ENCODE measurements around the gene DCTPP1. TPM values are rescaled to one million over a fixed set of nuclear protein-coding genes. Genes with fewer than 3 reads are reported as not detected.

Gene DCTPP1
- total RNA-seq, 1 donor from 2014 or later: 38.4 TPM

DNA sequence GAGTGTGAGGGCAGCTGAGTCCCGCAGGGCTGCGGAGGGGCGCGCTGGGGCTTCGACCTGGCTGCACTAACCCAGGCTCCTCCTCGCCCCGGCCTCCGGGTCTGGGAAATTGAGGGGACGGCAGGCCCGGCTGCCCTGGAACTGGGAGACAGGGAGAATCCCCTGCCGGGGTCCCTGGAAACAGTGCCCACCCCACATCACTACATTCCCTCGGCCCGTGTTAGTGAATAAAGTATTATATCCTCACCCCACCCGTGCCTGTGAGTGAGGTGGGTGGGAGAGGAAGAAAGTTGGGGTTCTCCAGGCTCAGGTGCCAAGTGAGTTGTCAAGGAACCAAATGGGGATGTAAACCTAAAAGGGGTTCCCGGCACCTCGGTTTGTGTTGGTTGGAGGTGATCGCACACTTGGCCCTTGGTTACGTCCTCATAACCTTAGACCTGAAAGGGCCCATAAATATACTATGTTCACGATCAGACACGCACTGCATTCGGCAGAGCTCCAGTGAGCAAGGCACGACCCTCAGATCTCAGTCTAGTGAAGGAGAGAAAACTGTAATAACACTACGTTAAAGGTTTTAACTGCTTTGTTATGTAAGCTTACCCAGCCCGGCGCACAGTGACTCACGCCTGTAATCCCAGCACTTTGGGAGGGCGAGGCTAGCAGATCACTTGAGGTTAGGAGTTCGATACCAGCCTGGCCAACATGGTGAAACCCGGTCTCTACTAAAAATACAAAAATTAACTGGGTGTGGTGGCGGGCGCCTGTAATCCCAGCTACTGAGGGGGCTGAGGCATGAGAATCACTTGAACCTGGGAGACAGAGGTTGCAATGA, 11.3 kb downstream of the DCTPP1 start:
- intact Hi-C loops (cut with DNase I): loop anchor here (10.0 kb wide), 1 partner anchor 324 kb away; the partner anchor contains the start of genes TBX6 and YPEL3
- DNase-seq: no peak
- no peak for ATAC-seq (ENCODE audit: poor library complexity)

DNA sequence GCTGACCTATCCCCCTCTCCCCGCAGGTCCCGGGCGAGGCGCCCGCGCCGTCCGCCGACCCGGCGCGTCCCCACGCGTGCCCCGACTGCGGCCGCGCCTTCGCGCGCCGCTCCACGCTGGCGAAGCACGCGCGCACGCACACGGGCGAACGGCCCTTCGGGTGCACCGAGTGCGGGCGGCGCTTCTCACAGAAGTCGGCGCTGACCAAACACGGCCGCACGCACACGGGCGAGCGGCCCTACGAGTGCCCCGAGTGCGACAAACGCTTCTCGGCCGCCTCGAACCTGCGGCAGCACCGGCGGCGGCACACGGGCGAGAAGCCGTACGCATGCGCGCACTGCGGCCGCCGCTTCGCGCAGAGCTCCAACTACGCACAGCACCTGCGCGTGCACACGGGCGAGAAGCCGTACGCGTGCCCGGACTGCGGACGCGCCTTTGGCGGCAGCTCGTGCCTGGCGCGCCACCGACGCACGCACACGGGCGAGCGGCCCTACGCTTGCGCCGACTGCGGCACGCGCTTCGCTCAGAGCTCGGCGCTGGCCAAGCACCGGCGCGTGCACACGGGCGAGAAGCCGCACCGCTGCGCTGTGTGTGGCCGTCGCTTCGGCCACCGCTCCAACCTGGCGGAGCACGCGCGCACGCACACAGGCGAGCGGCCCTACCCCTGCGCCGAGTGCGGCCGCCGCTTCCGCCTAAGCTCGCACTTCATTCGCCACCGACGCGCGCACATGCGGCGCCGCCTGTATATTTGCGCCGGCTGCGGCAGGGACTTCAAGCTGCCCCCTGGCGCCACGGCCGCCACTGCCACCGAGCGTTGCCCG, 12.1 kb downstream of the DCTPP1 start:
- intact Hi-C loops (cut with DNase I): loop anchor here (10.0 kb wide), 1 partner anchor 323 kb away; the partner anchor contains the start of genes TBX6 and YPEL3
- DNase-seq (peak; percentile 92), ATAC-seq (ENCODE audit: poor library complexity) (peak; percentile 97)

DNA sequence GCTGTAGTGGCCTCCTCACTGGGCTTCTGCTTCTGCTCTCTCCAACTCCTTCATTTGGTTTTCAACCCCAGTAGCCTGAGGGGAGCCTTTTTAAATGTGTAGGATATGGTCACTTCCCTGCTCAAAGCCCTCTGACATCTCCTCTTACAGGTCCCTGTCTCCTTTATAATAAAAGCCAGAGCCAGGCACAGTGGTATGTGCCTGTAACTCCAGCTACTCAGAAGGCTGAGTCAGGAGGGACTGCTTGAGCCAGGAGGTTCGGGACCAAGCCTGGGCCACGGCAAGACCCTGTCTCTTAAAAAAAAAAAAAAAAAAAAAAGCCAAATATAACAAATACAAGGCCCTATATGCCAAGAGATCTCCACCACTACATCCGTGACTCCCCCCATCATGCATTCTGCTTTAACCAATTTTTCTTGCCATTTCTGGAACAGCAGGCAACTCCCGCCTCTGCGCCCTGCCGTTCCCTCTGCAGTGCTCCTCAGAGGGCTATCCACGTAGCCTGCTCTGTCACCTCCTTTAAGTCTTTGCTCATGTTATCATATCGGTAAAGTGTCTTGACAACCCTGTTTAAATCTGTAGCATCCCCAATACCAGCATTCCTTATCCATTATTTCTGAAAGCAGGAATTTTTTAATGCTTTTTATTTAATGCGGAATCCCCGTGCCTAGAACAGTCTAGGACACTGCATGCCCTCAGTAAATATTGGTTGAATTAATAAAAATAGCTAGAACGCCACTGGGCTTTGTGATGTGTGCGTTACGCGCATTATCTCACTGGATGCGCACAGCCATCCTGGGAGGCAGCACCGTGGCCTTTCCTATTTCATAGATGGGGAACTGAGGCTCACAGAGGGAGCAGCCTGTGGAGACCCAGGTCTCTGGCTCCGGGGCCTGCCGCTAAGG, 13.0 kb downstream of the DCTPP1 start:
- intact Hi-C loops (cut with DNase I): loop anchor here (10.0 kb wide), 1 partner anchor 322 kb away; the partner anchor contains the start of genes TBX6 and YPEL3
- DNase-seq (no peak), ATAC-seq (ENCODE audit: poor library complexity) (no peak)

DNA sequence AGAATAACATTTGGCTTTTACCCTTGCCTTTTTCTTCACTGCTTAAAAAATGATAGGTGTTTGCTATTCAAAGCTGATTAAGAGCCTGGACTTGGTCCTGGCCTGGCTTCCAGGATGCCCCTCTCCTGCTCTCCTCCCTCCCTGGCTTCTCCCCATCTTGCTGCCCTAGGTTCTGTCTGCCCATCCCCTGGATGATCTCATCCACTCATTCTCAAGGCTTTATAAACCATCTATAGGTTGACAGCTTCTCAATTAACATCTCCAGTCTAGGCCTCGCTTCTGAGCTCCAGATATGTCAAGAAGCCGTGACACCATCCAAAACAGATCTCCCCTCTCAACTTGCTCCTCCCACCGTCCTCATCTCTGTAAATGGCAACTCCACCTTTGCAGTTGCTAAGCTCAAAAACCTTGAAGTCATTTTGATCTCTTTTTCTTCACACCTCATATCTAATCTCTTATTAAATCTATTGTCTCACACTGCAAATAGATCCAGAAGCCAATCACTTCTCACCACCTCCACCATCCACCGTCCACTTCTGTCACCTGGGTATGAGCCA, 13.7 kb downstream of the DCTPP1 start:
- DNase-seq (no peak), ATAC-seq (ENCODE audit: poor library complexity) (no peak)
- intact Hi-C loops (cut with DNase I): loop anchor here (10.0 kb wide), 1 partner anchor 321 kb away; the partner anchor contains the start of genes TBX6 and YPEL3

DNA sequence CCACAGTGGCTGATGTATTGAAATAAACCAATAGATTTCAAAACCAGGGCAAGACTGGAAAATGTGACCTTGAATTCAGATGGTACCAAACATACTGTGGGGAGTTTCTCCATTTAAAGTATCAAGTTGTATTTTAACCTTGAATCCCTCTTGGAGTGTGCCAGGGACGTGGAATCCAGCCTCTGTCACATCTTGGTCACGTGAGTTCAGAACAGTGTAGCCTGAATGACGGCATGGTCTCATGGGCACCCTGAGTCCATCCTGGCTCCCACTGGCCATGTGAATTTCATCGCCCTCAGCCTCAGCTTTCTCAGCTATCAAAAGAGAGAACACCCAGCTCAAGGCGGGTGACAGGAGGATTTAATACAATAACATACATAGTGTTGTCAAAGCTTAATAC, 15.7 kb downstream of the DCTPP1 start:
- ATAC-seq (ENCODE audit: poor library complexity): no peak
- intact Hi-C loops (cut with DNase I): loop anchor here (10.0 kb wide), 1 partner anchor 319 kb away; the partner anchor contains the start of genes TBX6 and YPEL3
- DNase-seq: no peak

DNA sequence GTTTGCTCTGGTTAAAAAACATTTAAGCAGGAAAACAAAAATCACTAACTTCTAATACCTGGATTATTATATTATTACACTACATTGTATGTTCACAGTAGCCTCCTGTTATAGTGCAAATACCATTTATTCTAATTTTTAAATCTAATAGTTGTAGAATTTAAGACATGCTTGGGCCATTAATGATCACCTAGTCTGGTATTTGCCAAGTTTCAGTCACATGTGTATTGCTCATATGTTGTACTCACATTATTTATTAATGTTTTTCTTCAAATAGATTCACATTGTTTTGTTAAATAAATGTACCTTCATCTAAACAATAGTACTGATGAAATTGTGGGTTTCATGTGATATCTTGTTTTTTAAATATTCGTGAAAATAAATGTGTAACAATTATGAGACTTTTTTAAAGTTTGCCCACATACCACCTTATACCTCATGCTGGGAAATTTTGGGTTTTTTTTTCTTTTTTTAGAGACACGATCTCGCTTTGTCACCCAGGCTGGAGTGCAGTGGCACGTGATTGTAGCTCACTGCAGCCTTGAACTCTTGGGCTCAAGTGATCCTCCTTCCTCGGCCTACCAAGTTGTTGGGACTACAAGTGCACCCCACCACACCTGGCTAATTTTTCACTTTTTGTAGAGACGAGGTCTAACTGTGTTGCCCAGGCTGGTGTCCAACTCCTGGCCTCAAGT, 16.6 kb downstream of the DCTPP1 start:
- DNase-seq (no peak), ATAC-seq (ENCODE audit: poor library complexity) (no peak)
- intact Hi-C loops (cut with DNase I): loop anchor here (10.0 kb wide), 1 partner anchor 318 kb away; the partner anchor contains the start of genes TBX6 and YPEL3

DNA sequence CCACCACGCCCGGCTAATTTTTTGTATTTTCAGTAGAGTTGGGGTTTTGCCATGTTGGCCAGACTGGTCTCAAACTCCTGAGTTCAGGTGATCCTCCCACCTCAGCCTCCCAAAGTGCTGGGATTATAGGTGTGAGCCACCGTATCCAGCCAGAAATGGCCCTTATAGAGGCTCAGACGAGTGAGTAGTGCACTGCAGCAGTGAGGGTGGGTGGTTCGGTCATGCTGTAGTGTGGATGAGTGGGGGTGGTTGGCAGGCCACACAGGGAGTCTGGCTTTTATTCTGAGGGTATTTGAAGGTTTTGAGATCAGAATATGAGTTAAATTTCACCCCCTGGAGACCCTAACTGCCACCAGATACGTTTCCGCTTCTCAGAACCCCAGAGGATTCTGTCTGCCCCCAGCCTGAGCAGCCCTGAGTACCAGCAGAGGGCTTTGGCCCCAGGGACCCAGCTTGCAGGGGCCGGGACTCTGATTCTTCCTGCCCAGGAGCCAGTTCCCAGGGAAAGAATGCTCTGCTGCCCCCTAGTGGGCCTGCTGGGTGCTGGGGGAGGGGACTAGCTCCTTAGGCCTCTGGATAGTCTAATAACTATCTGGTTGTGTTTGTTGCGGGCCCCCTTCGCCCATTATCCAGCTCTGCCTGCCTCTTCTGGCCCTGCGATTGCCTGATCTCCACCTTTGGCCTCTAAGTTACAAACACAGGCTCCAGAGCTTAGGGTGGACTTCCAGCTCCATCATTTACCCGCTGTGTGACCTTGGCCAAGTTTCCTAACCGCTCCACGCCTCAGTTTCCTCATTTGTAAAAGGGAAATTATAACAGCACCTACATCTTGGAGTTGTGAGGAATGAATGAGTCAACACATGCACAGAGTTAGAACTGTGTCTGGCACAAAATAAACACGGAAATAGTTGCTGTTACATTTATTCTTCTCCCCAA, 20.4 kb downstream of the DCTPP1 start:
- intact Hi-C loops (cut with DNase I): loop anchor here (10.0 kb wide), 2 partner anchors 55 to 315 kb away; partner anchors contain the start of genes CD2BP2, TBX6 and YPEL3

DNA sequence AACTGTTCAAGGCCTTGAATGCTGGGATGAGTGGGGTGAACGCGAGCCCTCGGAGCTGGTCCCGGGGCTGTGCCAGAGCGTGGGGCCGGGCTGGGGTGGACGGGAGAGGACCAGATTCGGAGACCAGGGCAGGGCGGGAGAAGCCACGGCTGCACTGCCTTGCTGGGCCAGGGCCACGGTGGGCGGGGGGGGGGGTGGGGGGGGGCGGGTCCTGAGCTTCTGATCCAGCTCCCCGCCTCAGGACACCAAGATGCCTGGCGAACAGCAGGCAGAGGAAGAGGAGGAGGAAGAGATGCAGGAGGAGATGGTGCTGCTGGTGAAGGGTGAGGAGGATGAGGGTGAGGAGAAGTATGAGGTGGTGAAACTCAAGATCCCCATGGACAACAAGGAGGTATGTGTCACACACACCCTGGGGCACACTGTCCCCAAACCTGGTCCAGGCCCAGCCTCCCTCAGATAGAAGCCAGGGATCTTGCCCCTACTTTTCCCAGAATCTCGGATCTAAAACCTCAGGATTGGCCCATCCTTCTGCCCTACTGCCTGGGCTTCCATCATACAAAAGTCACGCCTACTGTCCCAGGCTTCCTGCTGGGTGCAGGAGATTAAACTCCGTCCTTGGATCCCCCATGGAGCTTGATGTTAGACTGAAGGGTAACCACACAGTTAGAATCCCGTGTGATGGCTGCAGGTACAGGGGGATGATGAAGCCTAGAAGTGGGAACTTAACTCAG, 21.9 kb downstream of the DCTPP1 start:
- intact Hi-C loops (cut with DNase I): loop anchor here (10.0 kb wide), 1 partner anchor 53 kb away; the partner anchor contains the start of gene CD2BP2
- no peak for DNase-seq
- peak; percentile 26 for ATAC-seq (ENCODE audit: poor library complexity)

More for the DNA sequence above, 20.4 kb downstream of the DCTPP1 start:
- DNase-seq: peak; percentile 93
- peak; percentile 79 for ATAC-seq (ENCODE audit: poor library complexity)

DNA sequence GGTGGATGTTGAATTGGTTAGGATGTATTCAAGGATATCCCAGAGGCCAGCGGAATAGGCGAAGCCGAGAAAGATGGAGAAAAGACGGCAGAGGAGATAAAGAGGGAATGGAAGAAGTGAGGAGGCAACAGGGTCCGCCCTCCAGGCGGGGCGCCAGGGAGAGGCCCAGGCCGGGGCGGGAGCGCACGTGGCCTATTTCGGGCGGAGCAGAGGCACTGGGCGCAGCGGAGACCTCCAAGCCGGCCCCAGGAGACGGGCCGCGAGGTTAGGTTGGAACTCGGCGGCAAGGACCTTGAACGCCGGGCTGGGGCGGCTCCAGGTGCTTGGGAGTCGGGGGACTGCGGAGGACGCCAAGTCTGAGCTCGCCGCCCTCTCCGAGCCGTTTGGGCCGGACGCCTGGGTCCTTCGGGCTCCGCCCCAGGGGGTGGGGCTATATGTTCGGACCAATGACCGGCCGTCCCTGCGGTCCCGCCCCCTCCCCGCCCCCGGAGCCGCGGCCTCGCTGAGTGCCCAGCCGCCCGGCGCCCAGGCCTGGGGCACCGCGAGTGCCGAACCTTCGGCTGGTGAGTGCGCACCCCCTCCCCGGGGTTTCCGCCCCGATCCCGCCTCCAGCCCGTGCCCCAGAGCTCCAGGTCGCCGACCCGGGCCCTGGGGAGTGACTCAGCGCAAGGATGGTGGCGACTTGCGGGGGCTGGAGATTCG, 22.6 kb downstream of the DCTPP1 start, which contains the start of gene ZNF771:
Gene ZNF771 (plus strand): TSS at position 505 of the 702 bp plus-strand sequence. CDS start 448 bp downstream, outside the sequence.
- peak; percentile 97 for DNase-seq
- peak; percentile 98 for ATAC-seq (ENCODE audit: poor library complexity)
- intact Hi-C loops (cut with DNase I): loop anchor here (10.0 kb wide), 1 partner anchor 52 kb away; the partner anchor contains the start of gene CD2BP2

DNA sequence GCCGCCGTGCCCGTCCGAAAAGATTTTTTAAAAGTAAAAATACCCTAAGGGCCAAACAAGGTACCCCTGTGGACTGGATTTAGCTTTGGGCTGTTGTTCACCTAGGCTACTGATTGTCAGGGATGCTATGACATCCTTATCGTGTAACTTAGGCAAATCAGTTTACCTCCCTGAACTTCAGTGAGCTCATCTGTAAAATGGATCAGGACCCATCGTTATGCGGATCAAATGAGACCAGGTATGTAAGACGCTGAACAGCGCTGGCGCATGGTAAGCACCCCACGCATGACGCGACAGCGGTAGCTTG, 23.1 kb downstream of the DCTPP1 start:
- ATAC-seq (ENCODE audit: poor library complexity): no peak
- intact Hi-C loops (cut with DNase I): loop anchor here (10.0 kb wide), 1 partner anchor 52 kb away; the partner anchor contains the start of gene CD2BP2

DNA sequence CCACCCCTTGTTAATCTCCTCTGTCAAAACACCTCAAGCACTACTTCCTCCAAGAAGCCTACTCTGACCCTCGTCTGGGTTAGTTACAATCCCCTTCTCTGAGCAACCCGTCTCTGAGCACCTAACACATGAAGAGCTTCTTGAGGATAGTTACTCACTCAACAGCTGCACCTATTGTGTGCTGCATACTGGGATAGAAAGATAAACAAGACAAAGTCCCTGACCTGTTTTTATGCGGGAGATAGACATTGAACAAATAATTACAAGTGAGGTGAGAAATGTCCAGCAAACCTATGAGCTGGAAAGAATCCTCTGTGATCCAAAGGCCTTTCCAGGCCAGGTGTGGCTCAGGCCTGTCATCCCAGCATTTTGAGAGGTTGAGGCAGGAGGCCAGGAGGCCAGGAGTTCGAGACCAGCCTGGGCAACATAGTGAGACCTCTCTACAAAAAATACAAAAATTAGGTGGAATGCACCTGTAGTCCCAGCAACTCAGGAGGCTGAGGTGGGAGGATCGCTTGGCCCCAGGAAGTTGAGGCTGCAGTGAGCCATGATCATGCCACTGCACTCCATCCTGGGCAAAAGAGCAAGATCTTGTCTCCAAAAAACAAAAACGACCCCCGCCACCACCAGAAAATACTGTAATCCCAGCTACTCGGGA, 27.9 kb downstream of the DCTPP1 start:
- intact Hi-C loops (cut with DNase I): loop anchor here (10.0 kb wide), 1 partner anchor 47 kb away; the partner anchor contains the start of gene CD2BP2
- DNase-seq (no peak), ATAC-seq (ENCODE audit: poor library complexity) (no peak)

More for the DNA sequence above, 23.1 kb downstream of the DCTPP1 start:
- no peak for DNase-seq

DNA sequence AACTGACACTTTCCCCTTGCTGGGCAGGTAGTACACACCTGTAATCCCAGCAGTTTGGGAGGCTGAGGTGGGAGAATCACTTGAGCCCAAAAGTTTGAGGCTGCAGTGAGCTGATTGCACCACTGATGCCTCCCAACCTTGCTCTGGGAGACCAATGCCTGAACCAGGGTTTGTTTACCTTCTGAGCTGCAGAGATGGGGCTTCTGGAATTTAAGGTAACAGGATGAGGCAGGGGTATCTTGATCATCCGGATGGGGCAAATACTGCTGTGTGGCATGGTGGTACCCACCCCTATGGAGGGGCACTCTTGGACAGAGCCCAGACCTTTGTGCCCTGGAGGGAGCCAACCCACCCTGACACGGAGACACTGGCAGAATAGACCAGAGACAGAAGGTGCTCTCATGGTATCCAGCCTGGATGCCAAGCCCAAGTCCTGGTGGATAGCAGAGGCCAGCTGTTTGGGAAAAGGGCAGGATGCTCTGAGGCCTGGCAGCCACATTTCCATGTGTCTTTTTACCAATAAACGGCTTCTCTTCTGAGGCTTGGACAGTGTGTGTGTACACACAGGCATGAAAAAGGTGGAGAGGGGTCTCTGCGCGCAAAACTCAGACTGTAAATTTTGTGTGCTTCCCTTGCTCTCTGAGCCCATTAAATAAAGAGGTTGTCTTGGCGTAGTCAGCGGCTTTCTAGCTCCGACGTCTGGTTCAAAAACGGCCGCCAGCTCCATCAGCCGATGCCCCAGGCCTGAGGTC, 30.2 kb downstream of the DCTPP1 start:
- no peak for ATAC-seq (ENCODE audit: poor library complexity)
- intact Hi-C loops (cut with DNase I): loop anchor here (10.0 kb wide), 1 partner anchor 45 kb away; the partner anchor contains the start of gene CD2BP2
- DNase-seq: no peak

DNA sequence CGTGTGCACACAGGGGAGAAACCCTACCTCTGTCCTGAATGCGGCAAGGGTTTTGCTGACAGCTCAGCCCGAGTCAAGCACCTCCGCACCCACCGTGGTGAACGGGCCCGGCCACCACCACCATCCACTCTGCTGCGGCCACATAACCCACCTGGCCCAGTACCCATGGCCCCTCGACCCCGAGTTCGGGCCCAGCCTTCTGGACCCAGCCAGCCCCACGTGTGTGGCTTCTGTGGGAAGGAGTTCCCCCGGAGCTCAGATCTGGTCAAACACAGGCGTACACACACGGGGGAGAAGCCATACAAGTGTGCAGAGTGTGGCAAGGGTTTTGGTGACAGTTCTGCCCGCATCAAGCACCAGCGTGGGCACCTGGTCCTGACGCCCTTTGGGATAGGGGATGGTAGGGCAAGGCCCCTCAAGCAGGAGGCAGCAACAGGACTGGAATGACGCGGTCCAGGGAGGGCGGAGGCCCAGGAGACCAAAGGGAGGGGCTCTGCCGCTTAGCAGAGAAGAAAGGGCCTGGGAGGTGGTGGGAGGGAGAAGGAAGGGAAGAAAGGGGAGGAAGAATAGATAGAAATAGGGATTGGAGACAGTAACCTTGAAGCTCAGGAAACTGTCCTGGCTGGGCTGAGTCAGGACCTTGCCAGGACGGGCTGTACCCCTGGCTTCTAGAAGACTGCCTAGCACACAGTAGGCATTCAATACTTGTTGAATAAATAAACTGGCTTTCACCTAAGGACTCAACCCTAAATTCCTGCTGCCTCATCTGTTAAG, 31.0 kb downstream of the DCTPP1 start:
- DNase-seq (no peak), ATAC-seq (ENCODE audit: poor library complexity) (no peak)
- intact Hi-C loops (cut with DNase I): no loop called here
